HEK293 (cell line): ENCODE measurements around the gene SH3RF1.

ENCODE experiments used
- CTCF ChIA-PET: fragments of 350-600 bp; formaldehyde crosslinking; extraction: SDS; loops from one replicate; lab custom pipeline; 2021; ENCODE audit warnings: antibody characterized with exemption; lab: Yijun Ruan, JAX
- POLR2A ChIA-PET: fragments of 300-600 bp; formaldehyde crosslinking; extraction: SDS; loops from one replicate; lab custom pipeline; 2020; ENCODE audit warnings: antibody characterized with exemption, inconsistent platforms; lab: Yijun Ruan, JAX
- H3K27ac ChIP-seq: fragments of 200-500 bp; sonication (Bioruptor generic); 2 replicates; pipeline ENCODE4 v1.5.1; 2014; ENCODE audit warnings: low read depth, low read length, control low read depth, inconsistent platforms; ENCODE audit errors: extremely low read depth
- H3K36me3 ChIP-seq, 2 experiments: fragments of 200-500 bp in 1 of 2; sonication (Bioruptor generic) in 1 of 2; 1 replicate in 1 of 2; 2 replicates in 1 of 2; pipeline ENCODE4 v1.5.1; 2014 to 2017; ENCODE audit warnings: inconsistent platforms in 2 of 2, low read length in 2 of 2; ENCODE audit not compliant: control insufficient read depth in 2 of 2, insufficient read depth in 1 of 2
- H3K4me1 ChIP-seq: fragments of 200-500 bp; sonication (Bioruptor generic); 2 replicates; pipeline ENCODE4 v1.5.1; 2014; ENCODE audit warnings: mild to moderate bottlenecking, low read length, inconsistent platforms; ENCODE audit not compliant: control insufficient read depth, insufficient read depth
- H3K4me3 ChIP-seq: 2 replicates; pipeline ENCODE4 v1.5.1; 2011; ENCODE audit warnings: low read depth, mild to moderate bottlenecking, control low read depth, low read length, moderate library complexity
- H3K9me3 ChIP-seq: fragments of 200-500 bp; sonication (Bioruptor generic); 2 replicates; pipeline ENCODE4 v1.5.1; 2014; ENCODE audit warnings: low read depth, low read length, inconsistent platforms; ENCODE audit not compliant: control insufficient read depth, insufficient read depth
- GFI1B ChIP-seq: fragments of 450-650 bp; formaldehyde crosslinking; IDR thresholded peaks from 2 replicates; pipeline ENCODE4 v1.5.1; 2016; ENCODE audit warnings: missing biosample characterization, missing genetic modification characterization
- HOXD13 ChIP-seq: sonication (generic); formaldehyde crosslinking; IDR thresholded peaks from 2 replicates; pipeline ENCODE4 v1.8.0; 2022; ENCODE audit warnings: missing genetic modification reagents, borderline replicate concordance
- OSR2 ChIP-seq: fragments of 450-650 bp; formaldehyde crosslinking; IDR thresholded peaks from 2 replicates; pipeline ENCODE4 v1.5.1; 2016; ENCODE audit warnings: missing biosample characterization, missing genetic modification characterization
- PRDM1 ChIP-seq: fragments of 450-650 bp; formaldehyde crosslinking; IDR thresholded peaks from 2 replicates; pipeline ENCODE4; 2016; ENCODE audit warnings: missing biosample characterization, missing genetic modification characterization
- SETDB1 ChIP-seq: IDR thresholded peaks from one replicate; pipeline ENCODE4 v1.6.1; 2017; ENCODE audit warnings: mild to moderate bottlenecking, low read length, moderate library complexity, mixed read lengths; ENCODE audit not compliant: insufficient read length
- WT1 ChIP-seq: fragments of 450-650 bp; formaldehyde crosslinking; IDR thresholded peaks from 2 replicates; pipeline ENCODE4 v1.5.1; 2016; ENCODE audit warnings: missing biosample characterization, missing genetic modification characterization
- ZFP41 ChIP-seq: fragments of 450-650 bp; formaldehyde crosslinking; IDR thresholded peaks from 2 replicates; pipeline ENCODE4 v1.5.1; 2016; ENCODE audit warnings: missing biosample characterization, missing genetic modification characterization, borderline replicate concordance
- ZNF140 ChIP-seq: fragments of 450-650 bp; formaldehyde crosslinking; IDR thresholded peaks from 2 replicates; pipeline ENCODE4 v1.5.1; 2016; ENCODE audit warnings: missing biosample characterization, missing genetic modification characterization
- ZNF146 ChIP-seq: fragments of 450-650 bp; formaldehyde crosslinking; IDR thresholded peaks from 2 replicates; pipeline ENCODE4 v1.5.1; 2016; ENCODE audit warnings: missing biosample characterization, missing genetic modification characterization
- ZNF169 ChIP-seq: fragments of 450-650 bp; formaldehyde crosslinking; IDR thresholded peaks from 2 replicates; pipeline ENCODE4 v1.5.1; 2016; ENCODE audit warnings: missing biosample characterization, missing genetic modification characterization
- ZNF202 ChIP-seq: fragments of 450-650 bp; formaldehyde crosslinking; IDR thresholded peaks from 2 replicates; pipeline ENCODE4 v1.5.1; 2016; ENCODE audit warnings: missing biosample characterization, missing genetic modification characterization, borderline replicate concordance
- ZNF274 ChIP-seq, 2 experiments: fragments of 200-500 bp in 1 of 2; fragments of 450-650 bp in 1 of 2; sonication (Bioruptor generic) in 1 of 2; formaldehyde crosslinking in 1 of 2; IDR thresholded peaks; 2 replicates each; pipeline versions ENCODE4 v1.5.1 to v1.6.1; 2014 to 2016; ENCODE audit warnings: borderline replicate concordance in 1 of 2, inconsistent platforms in 1 of 2, low read length in 1 of 2, missing biosample characterization in 1 of 2, missing genetic modification characterization in 1 of 2
- ZNF37A ChIP-seq: fragments of 450-650 bp; IDR thresholded peaks from 2 replicates; pipeline ENCODE4 v1.5.1; 2018; ENCODE audit warnings: missing biosample characterization, missing genetic modification characterization
- ZNF423 ChIP-seq: fragments of 450-650 bp; formaldehyde crosslinking; IDR thresholded peaks from 2 replicates; pipeline ENCODE4 v1.5.1; 2016; ENCODE audit warnings: missing biosample characterization, missing genetic modification characterization
- ZNF426 ChIP-seq: fragments of 450-650 bp; formaldehyde crosslinking; IDR thresholded peaks from 2 replicates; pipeline ENCODE4 v1.5.1; 2017; ENCODE audit warnings: missing biosample characterization, missing genetic modification characterization, mild to moderate bottlenecking, inconsistent platforms, moderate library complexity
- ZNF473 ChIP-seq: fragments of 450-650 bp; formaldehyde crosslinking; IDR thresholded peaks from 2 replicates; pipeline ENCODE4 v1.5.1; 2017; ENCODE audit warnings: missing biosample characterization, missing genetic modification characterization
- ZNF514 ChIP-seq: fragments of 450-650 bp; formaldehyde crosslinking; IDR thresholded peaks from 2 replicates; pipeline ENCODE4 v1.5.1; 2016; ENCODE audit warnings: missing biosample characterization, missing genetic modification characterization
- ZNF529 ChIP-seq: fragments of 450-650 bp; formaldehyde crosslinking; IDR thresholded peaks from 2 replicates; pipeline ENCODE4 v1.5.1; 2017; ENCODE audit warnings: missing genetic modification characterization, missing biosample characterization; ENCODE audit not compliant: insufficient replicate concordance
- ZNF548 ChIP-seq: fragments of 450-650 bp; formaldehyde crosslinking; IDR thresholded peaks from 2 replicates; pipeline ENCODE4 v1.5.1; 2016; ENCODE audit warnings: missing biosample characterization, missing genetic modification characterization
- ZNF560 ChIP-seq: fragments of 450-650 bp; formaldehyde crosslinking; IDR thresholded peaks from 2 replicates; pipeline ENCODE4 v1.5.1; 2017; ENCODE audit warnings: missing biosample characterization, missing genetic modification characterization, borderline replicate concordance
- ZNF701 ChIP-seq: fragments of 450-650 bp; formaldehyde crosslinking; IDR thresholded peaks from 2 replicates; pipeline ENCODE4 v1.5.1; 2016; ENCODE audit warnings: missing biosample characterization, missing genetic modification characterization
- ZNF837 ChIP-seq: fragments of 450-650 bp; formaldehyde crosslinking; IDR thresholded peaks from 2 replicates; pipeline ENCODE4 v1.5.1; 2016; ENCODE audit warnings: missing biosample characterization, missing genetic modification characterization
- ZSCAN16 ChIP-seq: fragments of 450-650 bp; formaldehyde crosslinking; IDR thresholded peaks from 2 replicates; pipeline ENCODE4 v1.5.1; 2016; ENCODE audit warnings: missing biosample characterization, missing genetic modification characterization
- ZSCAN23 ChIP-seq: fragments of 450-650 bp; formaldehyde crosslinking; IDR thresholded peaks from 2 replicates; pipeline ENCODE4 v1.5.1; 2016; ENCODE audit warnings: missing biosample characterization, missing genetic modification characterization
- TF ChIP-seq, protein P1 (sequence below): fragments of 450-650 bp; formaldehyde crosslinking; IDR thresholded peaks from 2 replicates; pipeline ENCODE4 v1.5.1; 2016; ENCODE audit warnings: missing biosample characterization, missing genetic modification characterization, low read depth
- TF ChIP-seq, protein P2 (sequence below): fragments of 450-650 bp; IDR thresholded peaks from 2 replicates; pipeline ENCODE4 v1.5.1; 2018; ENCODE audit warnings: missing biosample characterization, missing genetic modification characterization
- TF ChIP-seq, protein P3 (sequence below): fragments of 450-650 bp; formaldehyde crosslinking; IDR thresholded peaks from 2 replicates; pipeline ENCODE4 v1.5.1; 2016; ENCODE audit warnings: missing biosample characterization, missing genetic modification characterization

The SH3RF1 gene

DNA sequence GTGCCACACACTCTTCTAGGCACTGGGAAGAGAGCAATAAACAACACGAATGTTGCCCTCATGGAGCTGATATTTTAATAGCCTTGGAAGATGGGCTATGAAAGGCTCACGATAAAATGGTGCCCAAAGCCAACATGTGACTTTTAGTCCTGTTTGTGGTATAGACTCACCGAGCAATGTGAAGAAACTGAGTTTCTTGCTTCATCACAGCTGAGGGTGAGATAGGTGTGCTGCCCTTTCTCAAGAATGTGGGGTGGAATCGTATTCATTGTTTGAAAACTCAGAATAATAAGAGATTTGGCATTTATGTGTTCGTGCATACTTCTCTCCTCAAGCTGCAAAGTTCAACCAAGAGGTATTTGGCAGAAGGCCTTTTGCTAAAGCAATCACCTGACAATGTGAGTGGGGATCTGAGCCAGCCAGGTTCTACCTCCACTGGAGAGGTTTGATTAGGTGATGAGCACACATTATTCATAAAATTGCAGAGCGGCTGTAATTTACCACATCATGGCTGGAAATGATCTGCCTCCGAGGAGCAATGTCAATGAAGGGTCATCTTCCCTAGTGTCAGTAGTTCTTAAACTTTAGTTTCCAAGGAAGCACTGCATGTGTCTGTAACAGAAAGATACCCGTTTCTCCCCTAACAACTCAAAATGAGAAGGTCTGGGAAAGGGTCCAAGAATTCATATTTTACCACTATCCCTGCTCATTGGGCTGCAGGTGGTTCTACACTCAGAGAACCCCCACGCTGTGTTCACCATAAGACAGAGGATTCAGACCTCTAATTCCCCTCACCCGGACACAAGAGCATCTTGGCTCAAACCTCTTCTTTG lies 218.8 kb downstream of the SH3RF1 start:
- Histone ChIP-seq H3K27ac (no peak overlapping the region), H3K36me3 (no peaks in the 10 kb centered on the region), H3K4me1 (no peaks in the 10 kb centered on the region), H3K9me3 (no peaks in the 10 kb centered on the region), H3K4me3 (no peak overlapping the region)
- POLR2A ChIA-PET = no interaction called here
- CTCF ChIA-PET = no interaction called here
- TF ChIP-seq ZFP41 (tag by site-specific recombination) = no peak
- TF ChIP-seq ZNF529 (tag by site-specific recombination) = no peak
- TF ChIP-seq ZNF274 (IDR thresholded peaks at IDR 0.05; ENCODE audit: low read length) = no peak
- TF ChIP-seq ZNF274 (tag by site-specific recombination; IDR thresholded peaks at IDR 0.05; ENCODE audit: borderline replicate concordance) = no peak
- no peak for TF ChIP-seq ZNF426 (tag by site-specific recombination)
- no peak for TF ChIP-seq OSR2 (tag by site-specific recombination)
- no peak for TF ChIP-seq GFI1B (tag by site-specific recombination)
- TF ChIP-seq ZNF169 = no peak
- no peak for TF ChIP-seq ZNF514 (tag by site-specific recombination)
- TF ChIP-seq ZNF701 (tag by site-specific recombination) = no peak
- no peak for TF ChIP-seq ZNF837 (tag by site-specific recombination)
- TF ChIP-seq WT1 (tag by site-specific recombination) = no peak
- TF ChIP-seq PRDM1 (tag by site-specific recombination) = no peak
- TF ChIP-seq, protein P1, sequence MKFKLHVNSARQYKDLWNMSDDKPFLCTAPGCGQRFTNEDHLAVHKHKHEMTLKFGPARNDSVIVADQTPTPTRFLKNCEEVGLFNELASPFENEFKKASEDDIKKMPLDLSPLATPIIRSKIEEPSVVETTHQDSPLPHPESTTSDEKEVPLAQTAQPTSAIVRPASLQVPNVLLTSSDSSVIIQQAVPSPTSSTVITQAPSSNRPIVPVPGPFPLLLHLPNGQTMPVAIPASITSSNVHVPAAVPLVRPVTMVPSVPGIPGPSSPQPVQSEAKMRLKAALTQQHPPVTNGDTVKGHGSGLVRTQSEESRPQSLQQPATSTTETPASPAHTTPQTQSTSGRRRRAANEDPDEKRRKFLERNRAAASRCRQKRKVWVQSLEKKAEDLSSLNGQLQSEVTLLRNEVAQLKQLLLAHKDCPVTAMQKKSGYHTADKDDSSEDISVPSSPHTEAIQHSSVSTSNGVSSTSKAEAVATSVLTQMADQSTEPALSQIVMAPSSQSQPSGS (tag by site-specific recombination) = no peak
- no peak for TF ChIP-seq ZNF423 (tag by site-specific recombination)
- TF ChIP-seq ZNF146 (tag by site-specific recombination) = no peak
- no peak for TF ChIP-seq ZNF202 (tag by site-specific recombination)
- no peak for TF ChIP-seq ZNF560 (tag by site-specific recombination)
- no peak for TF ChIP-seq ZNF140
- TF ChIP-seq HOXD13 (CRISPR knock-in tag) = no peak
- TF ChIP-seq SETDB1 = no peak

DNA sequence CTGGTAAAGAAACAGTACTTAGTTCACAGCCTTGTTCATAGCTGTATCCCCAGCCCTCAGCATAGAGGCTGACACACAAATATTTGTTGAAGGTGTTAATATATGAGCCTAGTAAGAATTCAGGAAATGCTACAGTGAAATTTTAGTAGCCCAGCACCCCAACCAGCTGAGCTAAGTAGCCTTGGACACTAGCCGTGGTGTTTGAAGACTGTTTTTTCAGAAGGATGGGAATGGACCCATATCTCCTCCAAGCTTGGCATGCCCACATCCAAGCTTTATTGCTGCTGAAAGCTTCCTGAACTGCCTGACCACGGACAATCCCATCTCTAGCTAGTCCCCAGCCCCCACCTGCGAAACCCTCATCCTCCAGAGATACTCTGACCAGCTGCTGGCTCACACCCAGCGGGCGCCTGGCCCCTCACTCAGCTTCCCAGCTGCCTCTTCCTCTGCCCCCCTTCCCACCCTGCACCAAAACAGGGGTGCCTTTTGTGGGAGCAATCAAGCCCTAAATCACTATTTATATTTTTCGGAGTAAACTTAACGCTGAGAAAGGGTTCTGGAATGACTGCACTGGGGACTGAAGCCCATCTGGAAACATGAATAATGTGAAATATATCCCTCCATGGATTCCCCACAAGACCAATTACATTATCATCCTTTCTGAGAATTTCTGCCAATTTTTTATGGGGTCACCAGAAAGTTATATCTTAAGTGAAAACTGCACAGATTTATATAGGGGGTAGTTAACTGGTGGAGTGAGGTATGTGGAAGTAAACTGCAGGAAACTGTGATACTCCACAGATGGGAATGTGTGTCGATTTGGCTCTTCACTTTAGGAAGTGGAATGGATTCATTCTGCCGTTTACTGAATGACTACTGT lies 219.6 kb downstream of the SH3RF1 start:
- TF ChIP-seq ZSCAN16 (tag by site-specific recombination) (no peak), ZNF37A (tag by site-specific recombination) (no peak), ZNF473 (tag by site-specific recombination) (no peak), ZNF548 (tag by site-specific recombination) (no peak), ZSCAN23 (tag by site-specific recombination) (no peak), GFI1B (tag by site-specific recombination) (no peak)
- TF ChIP-seq, protein P2, sequence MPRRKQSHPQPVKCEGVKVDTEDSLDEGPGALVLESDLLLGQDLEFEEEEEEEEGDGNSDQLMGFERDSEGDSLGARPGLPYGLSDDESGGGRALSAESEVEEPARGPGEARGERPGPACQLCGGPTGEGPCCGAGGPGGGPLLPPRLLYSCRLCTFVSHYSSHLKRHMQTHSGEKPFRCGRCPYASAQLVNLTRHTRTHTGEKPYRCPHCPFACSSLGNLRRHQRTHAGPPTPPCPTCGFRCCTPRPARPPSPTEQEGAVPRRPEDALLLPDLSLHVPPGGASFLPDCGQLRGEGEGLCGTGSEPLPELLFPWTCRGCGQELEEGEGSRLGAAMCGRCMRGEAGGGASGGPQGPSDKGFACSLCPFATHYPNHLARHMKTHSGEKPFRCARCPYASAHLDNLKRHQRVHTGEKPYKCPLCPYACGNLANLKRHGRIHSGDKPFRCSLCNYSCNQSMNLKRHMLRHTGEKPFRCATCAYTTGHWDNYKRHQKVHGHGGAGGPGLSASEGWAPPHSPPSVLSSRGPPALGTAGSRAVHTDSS (tag by site-specific recombination) = no peak
- TF ChIP-seq, protein P3, sequence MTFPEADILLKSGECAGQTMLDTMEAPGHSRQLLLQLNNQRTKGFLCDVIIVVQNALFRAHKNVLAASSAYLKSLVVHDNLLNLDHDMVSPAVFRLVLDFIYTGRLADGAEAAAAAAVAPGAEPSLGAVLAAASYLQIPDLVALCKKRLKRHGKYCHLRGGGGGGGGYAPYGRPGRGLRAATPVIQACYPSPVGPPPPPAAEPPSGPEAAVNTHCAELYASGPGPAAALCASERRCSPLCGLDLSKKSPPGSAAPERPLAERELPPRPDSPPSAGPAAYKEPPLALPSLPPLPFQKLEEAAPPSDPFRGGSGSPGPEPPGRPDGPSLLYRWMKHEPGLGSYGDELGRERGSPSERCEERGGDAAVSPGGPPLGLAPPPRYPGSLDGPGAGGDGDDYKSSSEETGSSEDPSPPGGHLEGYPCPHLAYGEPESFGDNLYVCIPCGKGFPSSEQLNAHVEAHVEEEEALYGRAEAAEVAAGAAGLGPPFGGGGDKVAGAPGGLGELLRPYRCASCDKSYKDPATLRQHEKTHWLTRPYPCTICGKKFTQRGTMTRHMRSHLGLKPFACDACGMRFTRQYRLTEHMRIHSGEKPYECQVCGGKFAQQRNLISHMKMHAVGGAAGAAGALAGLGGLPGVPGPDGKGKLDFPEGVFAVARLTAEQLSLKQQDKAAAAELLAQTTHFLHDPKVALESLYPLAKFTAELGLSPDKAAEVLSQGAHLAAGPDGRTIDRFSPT (tag by site-specific recombination) = no peak
- no peaks in the 10 kb centered on the region for H3K9me3 ChIP-seq
- CTCF ChIA-PET = no interaction called here
- no peaks in the 10 kb centered on the region for H3K36me3 ChIP-seq
- no peak overlapping the region for H3K4me3 ChIP-seq
- H3K27ac ChIP-seq = no peak overlapping the region
- H3K4me1 ChIP-seq = no peaks in the 10 kb centered on the region
- POLR2A ChIA-PET = no interaction called here
